IPS-20b (cell line): ENCODE results near the gene SCGB2B2.
A peak's percentile ranks its signal among the peaks of the same experiment; 100 is the strongest.

ENCODE experiments used
- H3K27ac ChIP-seq: one replicate; pipeline ENCODE4 v1.5.1; 2013; ENCODE audit warnings: low read length
- H3K27me3 ChIP-seq: 2 replicates; pipeline ENCODE4 v1.6.1; 2013; ENCODE audit warnings: mild to moderate bottlenecking, low read length, inconsistent platforms; ENCODE audit not compliant: insufficient read depth
- H3K36me3 ChIP-seq: 2 replicates; pipeline ENCODE4 v1.6.1; 2013; ENCODE audit warnings: low read depth, mild to moderate bottlenecking, inconsistent platforms, low read length, moderate library complexity; ENCODE audit not compliant: insufficient read depth
- H3K4me1 ChIP-seq: 2 replicates; pipeline ENCODE4 v1.6.1; 2013; ENCODE audit warnings: mild to moderate bottlenecking, control low read depth, inconsistent platforms, low read length, moderate library complexity; ENCODE audit not compliant: insufficient read depth
- H3K4me3 ChIP-seq: 2 replicates; pipeline ENCODE4 v1.5.1; 2013; ENCODE audit warnings: mild to moderate bottlenecking, low read length, inconsistent platforms
- H3K9ac ChIP-seq: 2 replicates; pipeline ENCODE4 v1.6.1; 2013; ENCODE audit warnings: low read depth, mild to moderate bottlenecking, inconsistent platforms, low read length, moderate library complexity
- H3K9me3 ChIP-seq: 2 replicates; pipeline ENCODE4 v1.6.1; 2013; ENCODE audit warnings: mild to moderate bottlenecking, low read depth, low read length, inconsistent platforms; ENCODE audit not compliant: insufficient read depth

SCGB2B2 gene

GRCh38 chr19:34676697-34677385 is at the start of gene SCGB2B2:
Gene SCGB2B2 (minus strand): TSS chr19:34677159. CDS start chr19:34594563, 82,596 bp downstream.
- H3K27me3 ChIP-seq, result peaks cover 14% of the 10 kb centered on the region; the same call in 1 of the 2 replicates
- H3K27ac ChIP-seq, result peak within 1 kb of the TSS; percentile 18
- H3K4me3 ChIP-seq, result peak within 1 kb of the TSS; percentile 84

GRCh38 chr19:34725400-34725799 is 48.4 kb upstream of the SCGB2B2 start:
- Histone ChIP-seq H3K9me3 (no peaks in the 10 kb centered on the region; the same call in 1 of the 2 replicates), H3K4me1 (no peaks in the 10 kb centered on the region), H3K4me3 (no peak overlapping the region), H3K9ac (no peak overlapping the region), H3K27ac (no peak overlapping the region), H3K27me3 (no peaks in the 10 kb centered on the region), H3K36me3 (no peaks in the 10 kb centered on the region)

More at GRCh38 chr19:34676697-34677385, at the start of gene SCGB2B2:
- Histone ChIP-seq H3K36me3 (peaks cover 27% of the 10 kb centered on the region), H3K9me3 (peaks cover 17% of the 10 kb centered on the region), H3K9ac (peak within 1 kb of the TSS; percentile 89), H3K4me1 (no peaks in the 10 kb centered on the region)

GRCh38 chr19:34722353-34722752 is 45.4 kb upstream of the SCGB2B2 start:
- Histone ChIP-seq H3K9ac (no peak overlapping the region), H3K4me1 (no peaks in the 10 kb centered on the region), H3K27me3 (no peaks in the 10 kb centered on the region), H3K9me3 (peaks cover 8% of the 10 kb centered on the region), H3K36me3 (no peaks in the 10 kb centered on the region), H3K4me3 (no peak overlapping the region), H3K27ac (no peak overlapping the region)

GRCh38 chr19:34715357-34715756 is 38.4 kb upstream of the SCGB2B2 start:
- Histone ChIP-seq H3K27ac (no peak overlapping the region), H3K9ac (no peak overlapping the region), H3K27me3 (0 out of 2 replicates have a peak, but pooled peaks cover 8% of the 10 kb centered on the region), H3K36me3 (no peaks in the 10 kb centered on the region), H3K9me3 (peaks cover 66% of the 10 kb centered on the region), H3K4me3 (no peak overlapping the region), H3K4me1 (no peaks in the 10 kb centered on the region)

GRCh38 chr19:34713262-34713637 is 36.3 kb upstream of the SCGB2B2 start:
- Histone ChIP-seq H3K9ac (no peak overlapping the region), H3K36me3 (no peaks in the 10 kb centered on the region), H3K27ac (no peak overlapping the region), H3K9me3 (peaks cover 71% of the 10 kb centered on the region), H3K4me3 (no peak overlapping the region), H3K27me3 (0 out of 2 replicates have a peak, but pooled peaks cover 8% of the 10 kb centered on the region), H3K4me1 (no peaks in the 10 kb centered on the region)

GRCh38 chr19:34712395-34713261 is 35.7 kb upstream of the SCGB2B2 start:
- Histone ChIP-seq H3K9ac (no peak overlapping the region), H3K9me3 (peaks cover 70% of the 10 kb centered on the region), H3K4me3 (no peak overlapping the region), H3K27me3 (0 out of 2 replicates have a peak, but pooled peaks cover 8% of the 10 kb centered on the region), H3K36me3 (no peaks in the 10 kb centered on the region), H3K4me1 (no peaks in the 10 kb centered on the region), H3K27ac (no peak overlapping the region)

GRCh38 chr19:34711890-34712289 is 34.9 kb upstream of the SCGB2B2 start:
- H3K9ac ChIP-seq, result no peak overlapping the region
- H3K27ac ChIP-seq, result no peak overlapping the region

GRCh38 chr19:34707661-34708060 is 30.7 kb upstream of the SCGB2B2 start:
- Histone ChIP-seq H3K4me1 (no peaks in the 10 kb centered on the region), H3K36me3 (no peaks in the 10 kb centered on the region), H3K9me3 (peaks cover 40% of the 10 kb centered on the region), H3K4me3 (no peak overlapping the region), H3K9ac (no peak overlapping the region), H3K27me3 (0 out of 2 replicates have a peak, but pooled peaks cover 8% of the 10 kb centered on the region), H3K27ac (no peak overlapping the region)

More at GRCh38 chr19:34711890-34712289, 34.9 kb upstream of the SCGB2B2 start:
- no peaks in the 10 kb centered on the region for H3K36me3 ChIP-seq
- H3K4me3 ChIP-seq, result no peak overlapping the region; the same call in 1 of the 2 replicates
- peaks cover 70% of the 10 kb centered on the region for H3K9me3 ChIP-seq
- 0 out of 2 replicates have a peak, but pooled peaks cover 8% of the 10 kb centered on the region for H3K27me3 ChIP-seq
- H3K4me1 ChIP-seq, result no peaks in the 10 kb centered on the region

- Histone ChIP-seq H3K4me3 (no peak overlapping the region), H3K27ac (no peak overlapping the region), H3K27me3 (no peaks in the 10 kb centered on the region), H3K9me3 (peaks cover 38% of the 10 kb centered on the region; the same call in 1 of the 2 replicates), H3K9ac (no peak overlapping the region), H3K4me1 (no peaks in the 10 kb centered on the region), H3K36me3 (no peaks in the 10 kb centered on the region)
Measured at GRCh38 chr19:34692549-34692948, 15.6 kb upstream of the SCGB2B2 start.

GRCh38 chr19:34690372-34690771 is 13.4 kb upstream of the SCGB2B2 start:
- no peak overlapping the region for H3K27ac ChIP-seq
- no peaks in the 10 kb centered on the region for H3K27me3 ChIP-seq
- peaks cover 42% of the 10 kb centered on the region; the same call in 1 of the 2 replicates for H3K9me3 ChIP-seq
- H3K36me3 ChIP-seq, result no peaks in the 10 kb centered on the region
- no peak overlapping the region for H3K4me3 ChIP-seq
- no peaks in the 10 kb centered on the region for H3K4me1 ChIP-seq
- H3K9ac ChIP-seq, result no peak overlapping the region

GRCh38 chr19:34688592-34688991 is 11.6 kb upstream of the SCGB2B2 start:
- Histone ChIP-seq H3K27ac (no peak overlapping the region), H3K9me3 (peaks cover 54% of the 10 kb centered on the region), H3K4me1 (no peaks in the 10 kb centered on the region), H3K9ac (no peak overlapping the region), H3K27me3 (no peaks in the 10 kb centered on the region), H3K36me3 (peaks cover 16% of the 10 kb centered on the region), H3K4me3 (no peak overlapping the region)
